ENCODE measurements around the gene CCL7.

The CCL7 gene

GRCh38 chr17:34287875-34288274, 17.9 kb downstream of the CCL7 start:
- no peak for DNase-seq (ENCODE audit: low read depth)

GRCh38 chr17:34290586-34290985, 20.6 kb downstream of the CCL7 start:
- DNase-seq (ENCODE audit: low read depth): no peak

GRCh38 chr17:34291721-34292348, 21.8 kb downstream of the CCL7 start:
- DNase-seq (ENCODE audit: low read depth): no peak

- DNase-seq (ENCODE audit: low read depth): no peak
These were observed 29.0 kb downstream of the CCL7 start for GRCh38 chr17:34299027-34299426.

- no peak for DNase-seq (ENCODE audit: low read depth)
These were observed 30.0 kb downstream of the CCL7 start for GRCh38 chr17:34299956-34300577.

GRCh38 chr17:34300652-34301370, 30.8 kb downstream of the CCL7 start:
- DNase-seq (ENCODE audit: low read depth): no peak

GRCh38 chr17:34301986-34302385, 32.0 kb downstream of the CCL7 start:
- DNase-seq (ENCODE audit: low read depth): no peak

GRCh38 chr17:34302636-34303035, 32.6 kb downstream of the CCL7 start:
- no peak for DNase-seq (ENCODE audit: low read depth)

GRCh38 chr17:34303606-34304005, 33.6 kb downstream of the CCL7 start:
- DNase-seq (ENCODE audit: low read depth): no peak

GRCh38 chr17:34305061-34305460, 35.0 kb downstream of the CCL7 start:
- DNase-seq (ENCODE audit: low read depth): no peak

- DNase-seq (ENCODE audit: low read depth): no peak
These were observed 35.6 kb downstream of the CCL7 start for GRCh38 chr17:34305606-34306005.

GRCh38 chr17:34306466-34306865, 36.4 kb downstream of the CCL7 start:
- DNase-seq (ENCODE audit: low read depth): no peak

GRCh38 chr17:34307110-34307509, 37.1 kb downstream of the CCL7 start:
- no peak for DNase-seq (ENCODE audit: low read depth)

- DNase-seq (ENCODE audit: low read depth): no peak
These were observed 38.4 kb downstream of the CCL7 start for GRCh38 chr17:34308371-34308770.

- no peak for DNase-seq (ENCODE audit: low read depth)
These were observed 41.3 kb downstream of the CCL7 start for GRCh38 chr17:34311291-34311690.

- DNase-seq (ENCODE audit: low read depth): no peak
These were observed 42.1 kb downstream of the CCL7 start for GRCh38 chr17:34312080-34312479.

GRCh38 chr17:34313164-34313563, 43.1 kb downstream of the CCL7 start:
- DNase-seq (ENCODE audit: low read depth): no peak

- no peak for DNase-seq (ENCODE audit: low read depth)
These were observed 44.3 kb downstream of the CCL7 start for GRCh38 chr17:34314279-34314678.

GRCh38 chr17:34318474-34318873, 48.5 kb downstream of the CCL7 start:
- DNase-seq (ENCODE audit: low read depth): no peak

GRCh38 chr17:34319039-34319483, 49.0 kb downstream of the CCL7 start, which contains the start of gene CCL8:
TSS of gene CCL8 (plus strand) at chr17:34319435. CDS start at chr17:34319502, 67 bp downstream.
- DNase-seq (ENCODE audit: low read depth): no peak

Measured in activated T-cell treated with anti-CD3 and anti-CD28 coated beads for 48 hours (primary cell).